IMR-90 (cell line): ENCODE results near the gene TPST1. TPM values are rescaled to one million over a fixed set of nuclear protein-coding genes. Genes with fewer than 3 reads are reported as not detected.

Source experiments
- BHLHE40 ChIP-seq: fragments of 150-350 bp; IDR thresholded peaks from 2 replicates; pipeline ENCODE4 v1.6.1; 2016; ENCODE audit warnings: mild to moderate bottlenecking, low read depth, low read length
- CTCF ChIP-seq: conservative IDR thresholded peaks from 2 replicates; pipeline ENCODE4 v1.5.1; 2012; ENCODE audit warnings: mild to moderate bottlenecking, low read depth, low read length, improper control_type of control experiment
- NFE2L2 ChIP-seq: fragments of 150-350 bp; IDR thresholded peaks from 2 replicates; pipeline ENCODE4 v1.6.1; 2016; ENCODE audit warnings: low read depth, mild to moderate bottlenecking, low read length
- polyA plus RNA-seq, 3 experiments: library from polyadenylated mRNA; depleted of rRNA; stranded (reverse); fragments of >200 nt; gene quantifications; 2 replicates each; pipeline ENCODE4 v1.2.3, GENCODE V29; 2012; ENCODE audit warnings: low replicate concordance in 1 of 3
- total RNA-seq: library from RNA; depleted of rRNA; stranded (reverse); fragments of >200 nt; gene quantifications from 2 replicates; pipeline ENCODE4 v1.2.3, GENCODE V29; 2012

The TPST1 gene
- total and polyA plus RNA-seq, 2 of the 4 experiments (the other 2 are of a cell fraction) = 37.7 to 58.6 TPM

- TF ChIP-seq CTCF = no peak
- TF ChIP-seq BHLHE40 = peak; percentile 88
- TF ChIP-seq NFE2L2 = peak; percentile 96
Measured at GRCh38 chr7:66281678-66282590, 76.8 kb downstream of the TPST1 start (continued).
